ENCODE measurements around the gene L3MBTL3.
"Not testable (repeated sequence)": the region's sequence is repeated elsewhere in the genome, so short reads cannot be mapped to it uniquely, and the experiment has no call there.

Gene L3MBTL3

GRCh38 chr6:130090796-130091195 lies 72.4 kb downstream of the L3MBTL3 start:
- DNase-seq, result no peak

DNA sequence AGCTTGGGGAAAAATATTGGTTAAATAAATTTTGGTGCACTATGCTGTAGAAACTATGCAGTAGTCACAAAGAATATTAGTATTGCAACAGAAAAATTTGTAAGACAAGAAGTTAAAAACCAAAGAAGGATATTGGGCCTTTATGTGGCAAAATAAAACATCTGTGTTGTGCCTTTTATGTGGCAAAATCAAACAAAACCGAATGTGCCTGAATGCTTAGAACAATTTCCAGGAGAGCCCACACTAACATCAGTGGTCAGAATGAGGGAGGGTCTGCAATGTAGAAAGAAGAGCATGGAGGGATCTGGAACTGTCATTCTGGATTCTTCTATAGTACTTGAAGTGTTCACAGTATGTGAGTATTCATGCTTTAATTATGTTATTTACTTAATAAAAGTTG lies 75.2 kb downstream of the L3MBTL3 start:
- no peak for DNase-seq

GRCh38 chr6:130098317-130098716 lies 79.9 kb downstream of the L3MBTL3 start:
- no peak for DNase-seq

GRCh38 chr6:130099119-130099518 lies 80.7 kb downstream of the L3MBTL3 start:
- no peak for DNase-seq

GRCh38 chr6:130105996-130106704 lies 87.8 kb downstream of the L3MBTL3 start:
- DNase-seq, result no peak

DNA sequence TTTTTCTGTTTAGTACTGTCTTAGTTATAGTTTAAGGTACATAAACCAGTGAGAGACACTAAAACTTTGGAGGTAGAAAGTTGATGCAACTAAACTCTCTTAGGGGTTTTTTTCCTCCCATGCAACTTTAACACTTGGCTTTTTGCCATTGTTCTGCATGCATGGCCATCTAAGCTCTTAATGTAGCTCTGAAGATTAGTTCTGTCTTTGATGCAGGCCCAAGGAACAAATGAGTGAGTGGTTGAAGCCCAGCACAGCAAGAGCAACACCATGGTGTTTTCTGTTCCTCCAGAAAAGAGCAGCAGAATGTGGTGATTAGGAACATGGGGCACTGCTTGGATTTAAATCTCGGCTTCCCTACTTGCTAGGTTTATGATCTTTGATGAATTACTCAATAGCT lies 89.3 kb downstream of the L3MBTL3 start:
- DNase-seq, result no peak

GRCh38 chr6:130111031-130111430 lies 92.7 kb downstream of the L3MBTL3 start:
- no peak for DNase-seq

DNA sequence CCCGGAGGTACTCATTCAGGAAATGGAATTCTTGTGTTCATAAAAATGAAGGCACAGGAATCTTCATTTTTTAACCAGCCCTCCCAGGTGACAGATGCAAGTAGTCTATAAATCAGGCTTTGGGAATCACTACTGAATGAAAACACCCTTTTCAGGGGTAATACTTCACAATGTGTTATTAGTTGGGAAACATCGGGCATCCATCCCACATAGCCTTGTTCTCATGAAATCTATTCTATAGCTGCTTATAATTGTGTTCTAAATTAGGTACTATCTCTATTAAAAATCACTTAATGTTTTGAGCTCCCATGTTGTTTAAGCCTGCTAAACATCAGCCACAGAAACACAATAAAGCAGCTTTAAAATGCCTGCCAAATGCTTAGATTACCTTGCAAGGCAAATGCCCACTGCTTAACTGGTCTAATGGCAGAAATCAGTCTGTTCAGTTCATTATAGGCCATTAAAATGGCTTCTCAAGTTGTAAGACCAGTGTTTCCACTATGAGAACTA lies 94.9 kb downstream of the L3MBTL3 start:
- DNase-seq, result no peak

GRCh38 chr6:130115036-130115435 lies 96.7 kb downstream of the L3MBTL3 start:
- no peak for DNase-seq

DNA sequence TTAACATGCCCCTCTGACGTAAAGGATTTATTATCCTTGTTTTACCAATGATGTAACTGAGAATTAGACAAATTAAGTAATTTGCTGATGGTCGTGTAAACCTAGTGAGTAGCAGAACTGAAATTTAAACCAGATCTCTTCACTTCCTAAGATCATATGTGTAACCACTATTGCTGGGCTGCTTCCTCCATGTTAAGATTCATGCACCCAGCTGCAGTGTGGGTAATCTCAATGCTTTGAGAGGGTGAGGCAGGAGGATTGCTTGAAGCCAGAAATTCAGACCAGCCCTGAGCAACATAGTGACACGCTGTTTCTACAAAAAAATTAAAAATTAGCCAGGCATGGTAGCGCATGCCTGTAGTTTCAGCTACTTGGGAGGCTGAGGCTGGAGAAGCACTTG lies 97.9 kb downstream of the L3MBTL3 start:
- DNase-seq, result no peak

DNA sequence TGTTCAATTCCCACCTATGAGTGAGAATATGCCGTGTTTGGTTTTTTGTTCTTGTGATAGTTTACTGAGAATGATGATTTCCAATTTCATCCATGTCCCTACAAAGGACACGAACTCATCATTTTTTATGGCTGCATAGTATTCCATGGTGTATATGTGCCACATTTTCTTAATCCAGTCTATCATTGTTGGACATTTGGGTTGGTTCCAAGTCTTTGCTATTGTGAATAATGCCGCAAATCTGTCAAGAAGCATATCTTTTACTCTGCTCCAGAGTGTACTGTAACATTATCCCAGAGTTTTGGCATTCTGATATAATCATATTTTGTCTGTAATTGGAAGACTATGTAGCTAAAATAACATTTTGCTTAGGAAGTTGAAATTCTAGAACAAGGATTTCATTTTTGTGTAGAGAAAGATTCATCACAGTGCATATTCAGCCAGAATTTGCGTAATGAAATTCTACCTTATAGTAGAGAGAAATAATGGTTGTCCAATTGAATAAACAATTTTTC lies 98.9 kb downstream of the L3MBTL3 start:
- not testable (repeated sequence) for DNase-seq

DNA sequence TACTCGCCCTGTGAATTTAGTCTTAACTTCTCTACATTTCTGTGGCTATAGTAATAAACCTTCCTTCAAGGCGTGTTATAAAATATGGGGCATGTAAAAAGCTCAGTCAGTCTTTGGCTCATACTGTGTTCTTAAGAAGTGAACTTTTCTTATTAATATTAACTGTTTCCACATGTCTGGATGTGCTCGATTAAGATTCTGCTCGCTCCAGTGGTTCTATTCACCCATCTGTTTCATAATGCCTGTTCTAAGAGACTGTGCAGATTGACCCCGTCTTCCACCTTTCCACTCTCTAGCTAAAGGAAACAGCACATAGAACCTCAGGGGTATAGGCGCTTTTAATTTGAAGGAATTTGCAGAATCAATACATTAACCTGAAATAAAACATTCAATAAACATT lies 99.9 kb downstream of the L3MBTL3 start:
- no peak for DNase-seq

GRCh38 chr6:130119211-130119610 lies 100.8 kb downstream of the L3MBTL3 start:
- no peak for DNase-seq

DNA sequence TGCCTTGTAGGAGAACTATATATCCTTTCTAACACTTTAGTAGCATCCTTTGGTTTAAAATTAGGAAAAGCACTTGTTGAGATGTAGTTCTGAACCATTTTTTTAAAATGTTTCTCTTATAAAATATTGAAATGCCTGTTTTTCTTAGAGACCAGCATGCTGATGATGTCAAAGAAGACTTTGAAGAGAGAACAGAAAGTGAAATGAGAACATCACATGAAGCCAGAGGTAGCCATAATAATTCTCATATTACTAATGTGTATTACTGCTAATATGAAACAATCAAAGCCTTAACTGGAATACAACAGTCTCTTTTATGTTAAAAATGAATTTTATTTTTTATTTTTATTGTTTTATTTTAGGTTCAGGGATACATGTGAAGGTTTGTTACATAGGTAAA lies 102.3 kb downstream of the L3MBTL3 start:
- no peak for DNase-seq

- DNase-seq, result no peak
Observed at GRCh38 chr6:130122243-130122642, 103.9 kb downstream of the L3MBTL3 start.

DNA sequence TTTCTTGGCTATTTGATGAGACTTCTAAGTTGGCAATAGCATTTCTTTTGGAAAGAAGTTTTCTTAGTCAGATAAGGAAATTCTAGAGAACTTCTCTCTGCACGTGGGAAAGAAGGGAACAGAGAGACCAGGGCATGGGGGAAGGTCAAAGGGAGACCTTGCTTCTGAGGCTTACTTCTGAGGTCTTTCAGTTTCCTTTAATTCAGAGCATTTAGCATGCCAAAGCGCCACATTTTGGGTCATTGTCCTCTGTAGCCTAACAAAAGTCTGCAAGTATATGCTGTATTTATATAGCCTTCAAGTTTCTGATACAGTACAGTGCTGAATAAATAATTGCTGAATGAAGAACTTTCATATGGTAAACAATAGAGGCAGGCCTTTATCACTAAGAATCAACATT lies 108.8 kb downstream of the L3MBTL3 start:
- no peak for DNase-seq

DNA sequence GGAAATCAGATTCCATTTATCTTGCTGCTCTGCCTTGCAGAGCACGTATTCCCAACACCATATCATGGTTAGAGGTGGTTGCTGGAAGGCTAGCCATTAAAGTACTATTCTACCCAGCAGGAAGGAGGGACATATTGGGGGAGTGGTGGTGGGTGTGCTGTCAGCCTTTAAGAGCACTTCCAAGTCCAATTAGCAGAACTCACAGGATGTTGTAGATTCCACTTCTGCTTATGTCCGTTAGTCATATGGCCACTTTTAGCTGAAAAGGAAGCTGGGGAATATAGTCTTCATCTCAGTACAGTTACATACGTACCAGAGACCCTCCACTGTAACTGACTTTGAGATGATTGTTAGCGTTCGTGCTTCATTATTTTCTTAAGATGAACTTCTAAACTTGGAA lies 109.9 kb downstream of the L3MBTL3 start:
- no peak for DNase-seq

DNA sequence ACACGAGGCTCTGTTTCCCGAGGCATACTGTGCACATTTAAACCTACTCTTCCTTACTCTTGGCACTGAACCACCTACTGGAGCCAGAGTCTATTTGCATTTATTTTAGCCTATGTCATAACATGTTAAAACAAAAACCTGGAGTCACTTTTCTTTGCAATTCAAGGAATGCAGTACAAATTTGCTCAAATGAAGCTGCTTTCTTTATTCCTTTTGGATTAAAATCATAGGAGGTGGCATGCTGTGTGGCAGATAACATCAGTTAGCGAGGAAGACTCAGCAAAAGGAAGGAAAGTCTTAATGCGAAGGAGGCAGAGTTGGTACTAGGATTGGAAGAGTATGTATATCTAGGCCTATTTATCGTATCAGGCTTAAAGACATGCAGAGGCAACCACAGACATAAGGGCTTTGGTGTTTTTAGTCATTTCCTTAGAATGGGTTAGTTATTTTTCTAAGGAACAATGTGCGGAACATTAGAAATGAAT lies 111.4 kb downstream of the L3MBTL3 start:
- no peak for DNase-seq

- DNase-seq, result peak; percentile 84
Observed at GRCh38 chr6:130132286-130132701, 113.9 kb downstream of the L3MBTL3 start.

DNA sequence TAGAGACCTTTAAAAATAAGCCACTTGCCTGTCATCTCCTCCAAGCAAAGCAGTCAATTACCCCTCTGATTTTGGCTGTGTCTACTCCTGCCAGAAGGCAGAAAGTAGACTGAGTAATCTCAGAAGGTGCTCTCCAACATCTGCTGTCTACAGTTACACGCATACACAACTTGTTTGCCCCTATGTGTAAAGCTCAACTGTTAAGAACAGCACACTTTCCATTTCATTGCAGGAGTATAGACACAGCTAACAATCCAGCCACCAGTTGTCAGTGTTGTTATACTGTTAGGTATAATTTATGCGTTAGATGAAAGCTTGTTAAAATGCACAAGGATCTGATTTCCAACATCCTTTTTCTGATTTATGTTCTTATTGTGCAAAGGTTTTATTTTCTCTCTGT lies 116.2 kb downstream of the L3MBTL3 start:
- no peak for DNase-seq

- no peak for DNase-seq
Observed at GRCh38 chr6:130136798-130137197, 118.4 kb downstream of the L3MBTL3 start.

DNA sequence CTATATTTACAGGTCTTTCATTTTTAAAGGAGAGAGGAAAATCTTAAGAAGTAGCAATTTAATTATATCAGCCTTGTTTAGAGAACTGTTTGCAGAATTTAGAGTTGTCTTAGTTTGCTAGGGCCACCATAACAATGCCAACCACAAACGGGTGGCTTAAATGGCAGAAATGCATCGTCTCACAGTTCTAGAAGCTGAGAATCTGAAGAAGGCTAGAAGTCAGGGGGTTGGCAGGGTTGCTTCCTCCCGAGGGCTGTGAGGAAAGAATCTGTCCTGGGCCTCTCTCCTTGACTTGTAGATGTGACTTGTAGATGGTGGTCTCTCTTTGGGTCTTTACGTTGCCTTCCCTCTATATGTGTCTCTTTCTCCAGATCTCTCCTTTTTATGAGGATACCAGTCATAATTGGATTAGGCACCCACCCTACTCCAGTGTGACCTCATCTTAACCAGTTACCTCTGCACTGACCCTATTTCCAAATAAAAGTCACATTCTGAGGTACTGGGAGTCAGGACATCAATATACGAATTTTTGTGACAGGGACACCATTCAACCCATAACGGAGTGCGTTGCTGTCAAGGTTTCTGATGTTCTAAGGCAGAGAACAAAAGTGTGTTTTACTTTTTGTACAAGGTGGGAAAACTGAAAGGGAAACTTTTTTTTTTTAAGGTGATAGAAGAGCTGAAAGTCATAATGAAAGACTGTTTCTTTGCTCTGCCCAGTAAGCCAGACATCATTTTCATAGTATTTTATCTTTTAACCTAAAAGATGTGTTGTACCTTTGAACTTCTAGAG lies 119.9 kb downstream of the L3MBTL3 start:
- DNase-seq, result no peak

- DNase-seq, result no peak
Observed at GRCh38 chr6:130138909-130139242, 120.5 kb downstream of the L3MBTL3 start.

DNA sequence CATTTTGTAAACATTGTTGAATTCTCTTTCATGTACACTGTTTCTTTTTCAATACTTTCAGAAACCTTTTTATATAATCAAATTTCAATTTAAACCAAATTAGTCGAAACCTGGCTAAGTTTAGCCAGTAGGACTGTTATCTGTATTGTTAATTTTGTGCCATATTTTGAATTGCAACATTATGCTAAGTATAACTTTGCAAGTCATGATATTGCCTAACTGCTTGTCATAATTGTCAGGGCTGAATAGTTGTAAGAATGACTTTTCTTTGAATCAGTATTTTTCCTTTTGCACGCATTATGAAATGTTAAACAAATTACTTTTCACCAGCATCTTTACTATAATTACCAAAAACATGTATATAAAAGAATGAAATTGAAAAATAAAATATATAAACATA lies 121.7 kb downstream of the L3MBTL3 start:
- no peak for DNase-seq
